GM12878 (cell line): ENCODE results near the gene NCBP2L. TPM values are rescaled to one million over a fixed set of nuclear protein-coding genes. Genes with fewer than 3 reads are reported as not detected.

ENCODE experiments used
- ATAC-seq: fragments of 200-7000 bp; cut with Tn5 transposase; 3 replicates; pipeline ENCODE4 v1.9.1; 2020; ENCODE audit warnings: mild to moderate bottlenecking, moderate library complexity
- BruUV-seq: library from RNA; stranded (reverse); fragments of 400-500 nt; replicated peaks from 2 replicates; lab custom pipeline; 2021; lab: Mats Ljungman, UMichigan
- CTCF ChIA-PET: fragments of 300-600 bp; sonication (Branson Sonifier 250); formaldehyde crosslinking; extraction: SDS; loops from one replicate; lab custom pipeline; 2021; ENCODE audit warnings: inconsistent platforms; lab: Yijun Ruan, JAX
- POLR2A ChIA-PET: fragments of 350-600 bp; formaldehyde crosslinking; extraction: SDS; loops from one replicate; lab custom pipeline; 2021; ENCODE audit warnings: inconsistent platforms; lab: Charles Lee
- RAD21 ChIA-PET: fragments of 300-600 bp; sonication (Branson Sonifier 250); formaldehyde crosslinking; loops from one replicate; lab custom pipeline; 2023; ENCODE audit warnings: antibody characterized with exemption; ENCODE audit not compliant: unreplicated experiment; lab: Charles Lee
- SMC1A ChIA-PET: fragments of 300-600 bp; sonication (Branson Sonifier 250); formaldehyde crosslinking; loops from one replicate; lab custom pipeline; 2023; ENCODE audit not compliant: unreplicated experiment, uncharacterized antibody; lab: Charles Lee
- DNase-seq: peaks from one replicate; pipeline ENCODE4 v3.0.0-alpha.2; 2011; ENCODE audit warnings: low read depth, low spot score
- FAIRE-seq: peaks from 3 replicates; lab custom pipeline; 2011; peaks lifted over from hg19 to GRCh38; lab: Jason Lieb, UNC
- H2AFZ ChIP-seq: 2 replicates; pipeline ENCODE4 v1.6.0; 2011; ENCODE audit warnings: low read depth, low read length, control low read depth; ENCODE audit not compliant: control insufficient read depth
- H3K27ac ChIP-seq: 2 replicates; pipeline ENCODE4 v1.5.1; 2011; ENCODE audit warnings: control low read depth; ENCODE audit not compliant: control insufficient read depth, insufficient read depth
- H3K27me3 ChIP-seq, 2 experiments: replicated peaks in 1 of 2; 2 replicates each; pipeline versions ENCODE4 v1.6.0 to v1.6.1; 2011; ENCODE audit warnings: low read length in 1 of 2; ENCODE audit not compliant: control insufficient read depth in 2 of 2, insufficient read depth in 2 of 2
- H3K36me3 ChIP-seq, 2 experiments: 2 replicates each; pipeline ENCODE4 v1.5.1; 2011; ENCODE audit warnings: low read length in 1 of 2; ENCODE audit not compliant: control insufficient read depth in 2 of 2, insufficient read depth in 2 of 2
- H3K4me1 ChIP-seq: 2 replicates; pipeline ENCODE4 v1.6.1; 2011; ENCODE audit warnings: mild to moderate bottlenecking, low read length, moderate library complexity, mixed read lengths; ENCODE audit not compliant: control insufficient read depth, insufficient read depth
- H3K4me2 ChIP-seq: 2 replicates; pipeline ENCODE4 v1.6.0; 2011; ENCODE audit warnings: control low read depth; ENCODE audit not compliant: control insufficient read depth, insufficient read depth
- H3K4me3 ChIP-seq: fragments of 200-600 bp; sonication (generic); 2 replicates; pipeline ENCODE4 v1.5.1; 2016
- H3K79me2 ChIP-seq: 2 replicates; pipeline ENCODE4 v1.6.0; 2011; ENCODE audit warnings: low read length; ENCODE audit not compliant: control insufficient read depth, insufficient read depth
- H3K9ac ChIP-seq: 2 replicates; pipeline ENCODE4 v1.8.0; 2011; ENCODE audit warnings: low read length, control low read depth, mixed read lengths; ENCODE audit not compliant: control insufficient read depth, insufficient read depth
- H3K9me3 ChIP-seq: replicated peaks from 3 replicates; pipeline ENCODE4 v1.5.1; 2011; ENCODE audit warnings: mild to moderate bottlenecking, low read length; ENCODE audit not compliant: control insufficient read depth, insufficient read depth
- H4K20me1 ChIP-seq: 2 replicates; pipeline ENCODE4 v1.6.0; 2011; ENCODE audit not compliant: control insufficient read depth, insufficient read depth
- E2F4 ChIP-seq: IDR thresholded peaks from 2 replicates; pipeline ENCODE4 v1.6.1; 2012; ENCODE audit warnings: low read depth, low read length, improper control_type of control experiment
- HDAC6 ChIP-seq: fragments of 200-600 bp; sonication (generic); IDR thresholded peaks from one replicate; pipeline ENCODE4 v1.8.0; 2017; ENCODE audit warnings: antibody characterized with exemption; ENCODE audit not compliant: unreplicated experiment
- HDGF ChIP-seq: fragments of 450-650 bp; IDR thresholded peaks from 2 replicates; pipeline ENCODE4 v1.6.1; 2016; ENCODE audit warnings: antibody characterized with exemption
- YBX1 ChIP-seq: fragments of 450-650 bp; IDR thresholded peaks from 2 replicates; pipeline ENCODE4 v1.6.1; 2016; ENCODE audit warnings: antibody characterized with exemption
- WGBS: methylation state at CpG from one replicate; pipeline ENCODE4 v1.1.6; 2016; ENCODE audit warnings: low lambda C conversion rate; ENCODE audit not compliant: insufficient replicate concordance, insufficient coverage; ENCODE audit errors: missing lambda C conversion rate; 5-methylcytosine and 5-hydroxymethylcytosine counted together
- in situ Hi-C: fragments of 300-500 bp; cut with MboI; formaldehyde crosslinking; loops from 9 replicates; pipeline ENCODE4 v1.14.3; 2018; ENCODE audit warnings: mixed read lengths
- intact Hi-C: fragments of 100-400 bp; cut with micrococcal nuclease; formaldehyde crosslinking; loops from one replicate; pipeline ENCODE4 v1.14.2; 2022; ENCODE audit not compliant: unreplicated experiment
- polyA plus RNA-seq, 11 experiments: library from polyadenylated mRNA; depleted of rRNA in 4 of 11; unstranded in 6 of 11; stranded (reverse) in 5 of 11; fragments of >200 nt; fragmentation: Nextera tagmentation in 4 of 11; fragmentation: Illumina TruSeq in 1 of 11; extraction: Ambion mirVana in 4 of 11; extraction: Trizol in 1 of 11; gene quantifications; 1 replicate in 1 of 11; 2 replicates in 10 of 11; pipeline versions ENCODE4 v1.2.1 to v1.2.3, GENCODE V29; 2011 to 2016; ENCODE audit warnings: inconsistent platforms in 2 of 11, missing spikeins in 2 of 11, low read depth in 1 of 11
- total RNA-seq, 4 experiments: library from RNA; depleted of rRNA in 3 of 4; stranded (reverse); fragments of >200 nt in 3 of 4; fragmentation: Illumina TruSeq in 1 of 4; extraction: Trizol in 1 of 4; gene quantifications; 2 replicates each; pipeline versions ENCODE4 v1.2.1 to v1.2.3, GENCODE V29; 2013 to 2021

The NCBP2L gene
- total and polyA plus RNA-seq, 10 of the 15 experiments (the other 5 are each of a cell fraction or from before 2014, with no cell fraction given), result not detected

DNA sequence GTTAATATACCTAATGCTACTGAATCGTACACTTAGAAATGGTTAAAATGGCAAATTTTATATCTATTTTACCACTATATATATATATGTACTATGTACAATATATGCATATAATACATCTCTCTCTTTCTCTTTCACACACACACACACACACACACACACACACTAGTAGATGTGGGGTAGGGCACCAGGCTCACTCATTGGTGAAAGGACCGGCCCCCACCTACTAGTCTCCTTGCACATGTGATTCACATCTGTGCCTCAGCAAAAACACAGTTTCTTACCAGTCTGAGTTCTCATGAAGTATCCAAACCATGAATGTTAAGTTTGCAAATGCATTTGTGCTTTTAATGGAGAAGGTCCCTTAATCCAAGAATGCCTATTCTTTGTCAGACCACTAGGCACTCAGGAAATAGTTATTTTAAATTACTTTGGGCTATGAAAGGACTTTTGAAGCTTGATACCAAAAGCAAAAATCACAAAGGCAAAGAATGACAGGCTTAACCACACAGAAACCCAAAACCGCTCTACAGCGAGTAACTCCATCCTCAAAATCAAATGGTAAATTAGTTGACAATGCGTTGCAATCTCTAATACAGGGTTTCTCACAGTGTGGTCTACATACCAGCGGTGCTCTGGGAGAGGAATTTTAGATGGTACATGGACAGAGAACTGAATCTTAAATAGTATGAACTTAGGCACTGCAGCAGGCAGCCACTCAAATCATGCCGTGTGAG, 7.8 kb upstream of the NCBP2L start:
- Histone ChIP-seq H4K20me1 (no peaks in the 10 kb centered on the region), H2AFZ (no peak overlapping the region), H3K79me2 (no peaks in the 10 kb centered on the region), H3K4me2 (no peak overlapping the region), H3K9me3 (no peaks in the 10 kb centered on the region; the same call in 2 of the 3 replicates), H3K27me3 (no peaks in the 10 kb centered on the region; a peak in 1 of 4 replicates), H3K4me3 (no peak overlapping the region), H3K27ac (no peak overlapping the region), H3K9ac (no peak overlapping the region), H3K36me3 (no peaks in the 10 kb centered on the region), H3K4me1 (no peaks in the 10 kb centered on the region)
- no peak for DNase-seq
- BruUV-seq, result no TSS peak
- in situ Hi-C loops (no loop called here), intact Hi-C loops (loop anchor here (10.0 kb wide), 1 partner anchor 745 kb away; no protein-coding TSS in a partner anchor)
- ChIA-PET CTCF (interaction anchor here (0.9 to 1.5 kb wide), 3 partner anchors 60 to 110 kb away, joined by 3 to 6 read pairs (median 5); no protein-coding TSS in a partner anchor), SMC1A (interaction anchor here (1.4 to 3.4 kb wide), 4 partner anchors 11 to 97 kb away, joined by 3 to 12 read pairs (median 6); no protein-coding TSS in a partner anchor), RAD21 (interaction anchor here (1.0 to 3.1 kb wide), 2 partner anchors 52 to 96 kb away, joined by 3 to 12 read pairs; no protein-coding TSS in a partner anchor), POLR2A (interaction anchor here (0.6 kb wide), 1 partner anchor 245 kb away, joined by 3 read pairs; no protein-coding TSS in a partner anchor)
- FAIRE-seq, result no peak
- TF ChIP-seq YBX1 (no peak), HDAC6 (no peak), E2F4 (no peak), HDGF (no peak)
- no peak for ATAC-seq
- WGBS, result 50% methylated on average over 7 of the region's 7 CpGs
